SK-N-SH (cell line): Measurements from ENCODE around the gene TNFRSF12A. TPM values are rescaled to one million over a fixed set of nuclear protein-coding genes. Genes with fewer than 3 reads are reported as not detected.

ENCODE experiments used
- CTCF ChIA-PET: fragments of 300-600, 350-600 bp; formaldehyde crosslinking; extraction: SDS; loops from one replicate; lab custom pipeline; 2021; lab: Yijun Ruan, JAX
- POLR2A ChIA-PET: fragments of 350-600 bp; sonication (Branson Sonifier 250); formaldehyde crosslinking; extraction: SDS; loops from one replicate; lab custom pipeline; 2020; ENCODE audit warnings: antibody characterized with exemption, inconsistent platforms; lab: Yijun Ruan, JAX
- DNase-seq: peaks from one replicate; pipeline ENCODE4 v3.0.0; 2012
- H2AFZ ChIP-seq: fragments of 200-600 bp; sonication (generic); 2 replicates; pipeline ENCODE4 v1.8.1; 2016; ENCODE audit warnings: antibody characterized with exemption, mild to moderate bottlenecking, low read depth
- H3F3A ChIP-seq: fragments of 200-600 bp; sonication (generic); replicated peaks from 2 replicates; pipeline ENCODE3; 2016; ENCODE audit warnings: antibody characterized with exemption, mild to moderate bottlenecking; ENCODE audit not compliant: insufficient read depth
- H3K27ac ChIP-seq, 2 experiments: fragments of 200-500 bp in 1 of 2; fragments of 200-600 bp in 1 of 2; sonication (Bioruptor generic) in 1 of 2; sonication (generic), shearing (Covaris generic) in 1 of 2; 2 replicates each; pipeline versions ENCODE4 v1.5.1 to v1.6.1; 2014 to 2016; ENCODE audit warnings: low read depth in 2 of 2, inconsistent platforms in 1 of 2, low read length in 1 of 2, mild to moderate bottlenecking in 1 of 2, mixed read lengths in 1 of 2
- H3K27me3 ChIP-seq: fragments of 200-600 bp; sonication (generic), shearing (Covaris generic); 2 replicates; pipeline ENCODE4 v1.6.1; 2016; ENCODE audit warnings: mixed run types; ENCODE audit not compliant: insufficient read depth
- H3K36me3 ChIP-seq, 2 experiments: fragments of 200-500 bp in 1 of 2; fragments of 200-600 bp in 1 of 2; sonication (Bioruptor generic) in 1 of 2; sonication (generic) in 1 of 2; replicated peaks in 1 of 2; 2 replicates each; pipeline versions ENCODE3 to v1.5.1; 2014 to 2016; ENCODE audit warnings: low read length in 1 of 2, mild to moderate bottlenecking in 1 of 2; ENCODE audit not compliant: insufficient read depth in 2 of 2, control insufficient read depth in 1 of 2
- H3K4me1 ChIP-seq, 2 experiments: fragments of 200-500 bp in 1 of 2; fragments of 200-600 bp in 1 of 2; sonication (Bioruptor generic) in 1 of 2; sonication (generic), shearing (Covaris generic) in 1 of 2; 2 replicates each; pipeline versions ENCODE4 v1.5.1 to v1.6.1; 2014 to 2016; ENCODE audit warnings: low read depth in 1 of 2, low read length in 1 of 2, mixed run types in 1 of 2; ENCODE audit not compliant: insufficient read depth in 2 of 2, control insufficient read depth in 1 of 2
- H3K4me2 ChIP-seq: fragments of 200-600 bp; sonication (generic), shearing (Covaris generic); 2 replicates; pipeline ENCODE4 v1.6.1; 2017; ENCODE audit warnings: mixed run types
- H3K4me3 ChIP-seq, 2 experiments: fragments of 200-500 bp in 1 of 2; fragments of 200-600 bp in 1 of 2; sonication (Bioruptor generic) in 1 of 2; sonication (generic), shearing (Covaris generic) in 1 of 2; 2 replicates each; pipeline versions ENCODE4 v1.5.1 to v1.8.1; 2014 to 2016; ENCODE audit warnings: low read depth in 2 of 2, inconsistent platforms in 1 of 2, low read length in 1 of 2, mild to moderate bottlenecking in 1 of 2, mixed read lengths in 1 of 2, moderate library complexity in 1 of 2
- H3K79me2 ChIP-seq: fragments of 200-600 bp; sonication (generic); 2 replicates; pipeline ENCODE4 v1.8.1; 2017; ENCODE audit warnings: mild to moderate bottlenecking; ENCODE audit not compliant: insufficient read depth
- H3K9ac ChIP-seq: fragments of 200-600 bp; sonication (generic); 2 replicates; pipeline ENCODE4 v1.6.1; 2017; ENCODE audit warnings: mixed run types
- H3K9me2 ChIP-seq: fragments of 200-600 bp; sonication (generic); 2 replicates; pipeline ENCODE4 v1.6.1; 2017; ENCODE audit warnings: mixed run types
- H3K9me3 ChIP-seq: fragments of 200-600 bp; sonication (generic); 2 replicates; pipeline ENCODE4 v1.6.1; 2017; ENCODE audit warnings: mixed run types, mild to moderate bottlenecking, moderate library complexity
- H4K20me1 ChIP-seq: fragments of 200-600 bp; sonication (generic); 2 replicates; pipeline ENCODE4 v1.6.1; 2017; ENCODE audit warnings: mild to moderate bottlenecking, mixed run types; ENCODE audit not compliant: insufficient read depth
- CHD2 ChIP-seq: fragments of 150-350 bp; IDR thresholded peaks from 2 replicates; pipeline ENCODE4 v1.6.1; 2018; ENCODE audit warnings: low read length; ENCODE audit not compliant: partially characterized antibody
- ELF1 ChIP-seq: IDR thresholded peaks from 2 replicates; pipeline ENCODE4 v1.4.0; 2012
- EZH2phosphoT487 ChIP-seq: fragments of 200-600 bp; sonication (generic); IDR thresholded peaks from 2 replicates; pipeline ENCODE4 v1.6.1; 2017; ENCODE audit warnings: low read depth, mixed run types, mild to moderate bottlenecking, antibody characterized with exemption, moderate library complexity, borderline replicate concordance
- FOXJ3 ChIP-seq: sonication (generic); formaldehyde crosslinking; IDR thresholded peaks from 2 replicates; pipeline ENCODE4 v1.5.1; 2020; ENCODE audit warnings: mild to moderate bottlenecking, missing genetic modification reagents
- GABPA ChIP-seq: IDR thresholded peaks from 2 replicates; pipeline ENCODE4 v1.4.0; 2012; ENCODE audit warnings: low read depth, mild to moderate bottlenecking
- GATA2 ChIP-seq: sonication (generic); formaldehyde crosslinking; IDR thresholded peaks from 2 replicates; pipeline ENCODE4 v1.5.0; 2020; ENCODE audit warnings: mild to moderate bottlenecking, missing genetic modification reagents
- IRF3 ChIP-seq: fragments of 150-350 bp; IDR thresholded peaks from 2 replicates; pipeline ENCODE4 v1.6.1; 2016; ENCODE audit warnings: mild to moderate bottlenecking, low read depth, low read length
- JUND ChIP-seq: IDR thresholded peaks from 2 replicates; pipeline ENCODE4 v1.4.0; 2012
- MAX ChIP-seq: IDR thresholded peaks from 2 replicates; pipeline ENCODE4 v1.4.0; 2012; ENCODE audit warnings: low read depth
- MXI1 ChIP-seq: IDR thresholded peaks from 2 replicates; pipeline ENCODE4 v1.6.1; 2012; ENCODE audit warnings: mild to moderate bottlenecking, low read depth, low read length, improper control_type of control experiment
- NFIC ChIP-seq: IDR thresholded peaks from 2 replicates; pipeline ENCODE4 v1.4.0; 2012; ENCODE audit warnings: borderline replicate concordance
- NRF1 ChIP-seq: IDR thresholded peaks from 2 replicates; pipeline ENCODE4 v1.6.1; 2012; ENCODE audit warnings: low read depth, mild to moderate bottlenecking, low read length
- POLR2AphosphoS5 ChIP-seq: IDR thresholded peaks from 2 replicates; pipeline ENCODE4 v1.6.1; 2012; ENCODE audit warnings: low read depth, low read length
- RCOR1 ChIP-seq: fragments of 150-350 bp; IDR thresholded peaks from 2 replicates; pipeline ENCODE4 v1.6.1; 2017; ENCODE audit warnings: antibody characterized with exemption, low read length
- RXRA ChIP-seq: IDR thresholded peaks from 2 replicates; pipeline ENCODE4 v1.4.0; 2012; ENCODE audit warnings: low read depth, mild to moderate bottlenecking, borderline replicate concordance
- SIN3A ChIP-seq: IDR thresholded peaks from 2 replicates; pipeline ENCODE4 v1.6.1; 2012; ENCODE audit warnings: low read depth, mild to moderate bottlenecking, low read length, moderate library complexity, borderline replicate concordance
- SMC3 ChIP-seq: IDR thresholded peaks from 2 replicates; pipeline ENCODE4 v1.6.1; 2012; ENCODE audit warnings: low read depth, low read length, improper control_type of control experiment
- USF1 ChIP-seq: IDR thresholded peaks from 2 replicates; pipeline ENCODE4 v1.4.0; 2012; ENCODE audit warnings: low read depth, borderline replicate concordance
- USF2 ChIP-seq: fragments of 150-350 bp; IDR thresholded peaks from 2 replicates; pipeline ENCODE4 v1.6.1; 2017; ENCODE audit warnings: antibody characterized with exemption, low read length, low read depth, borderline replicate concordance
- YY1 ChIP-seq: IDR thresholded peaks from 2 replicates; pipeline ENCODE4 v1.4.0; 2012; ENCODE audit warnings: low read depth, mild to moderate bottlenecking
- ZBTB33 ChIP-seq: IDR thresholded peaks from 2 replicates; pipeline ENCODE4 v1.4.0; 2012; ENCODE audit warnings: low read depth, borderline replicate concordance
- WGBS: methylation state at CpG from one replicate; pipeline ENCODE4 v1.1.6; 2017; ENCODE audit warnings: low lambda C conversion rate; 5-methylcytosine and 5-hydroxymethylcytosine counted together
- polyA plus RNA-seq, 3 experiments: library from polyadenylated mRNA; depleted of rRNA; stranded (reverse); fragments of >200 nt; gene quantifications; 2 replicates each; pipeline ENCODE4 v1.2.3, GENCODE V29; 2012

The TNFRSF12A gene
- polyA plus RNA-seq, 1 of the 3 experiments (the other 2 are of a cell fraction), result 374 TPM

GRCh38 chr16:2992383-2993081 lies 27.6 kb upstream of the TNFRSF12A start:
- Histone ChIP-seq H3K79me2 (no peaks in the 10 kb centered on the region), H3K36me3 (no peaks in the 10 kb centered on the region), H3K4me3 (no peak overlapping the region), H3K27me3 (no peaks in the 10 kb centered on the region), H3F3A (no peaks in the 10 kb centered on the region), H3K27ac (no peak overlapping the region), H3K4me2 (no peak overlapping the region), H3K9ac (no peak overlapping the region), H2AFZ (no peak overlapping the region), H4K20me1 (no peaks in the 10 kb centered on the region), H3K9me3 (no peaks in the 10 kb centered on the region), H3K4me1 (no peaks in the 10 kb centered on the region), H3K9me2 (no peaks in the 10 kb centered on the region)
- no peak for TF ChIP-seq EZH2phosphoT487
- no peak for TF ChIP-seq YY1
- no peak for TF ChIP-seq GATA2
- TF ChIP-seq GABPA, result no peak
- no peak for TF ChIP-seq RXRA
- TF ChIP-seq MXI1, result no peak
- TF ChIP-seq SIN3A, result no peak
- no peak for TF ChIP-seq JUND
- TF ChIP-seq NRF1, result no peak
- TF ChIP-seq FOXJ3 (CRISPR knock-in tag), result no peak
- TF ChIP-seq CHD2, result no peak
- TF ChIP-seq POLR2AphosphoS5, result no peak
- TF ChIP-seq USF1, result no peak
- TF ChIP-seq NFIC, result no peak
- TF ChIP-seq SMC3, result no peak
- TF ChIP-seq ELF1, result no peak
- ChIA-PET CTCF (interaction anchor here (1.0 to 1.3 kb wide), 4 partner anchors 8 to 30 kb away, joined by 3 to 7 read pairs (median 4); partner anchors contain the start of gene PAQR4), POLR2A (no interaction called here)
- DNase-seq, result no peak
- 84% methylated on average over 13 of the region's 14 CpGs for WGBS

GRCh38 chr16:2996298-2996697 lies 23.9 kb upstream of the TNFRSF12A start:
- WGBS, result 83% methylated on average over 8 of the region's 13 CpGs
- Histone ChIP-seq H3K27ac (no peak overlapping the region), H3F3A (no peaks in the 10 kb centered on the region), H3K79me2 (no peaks in the 10 kb centered on the region), H3K9ac (no peak overlapping the region), H3K4me3 (no peak overlapping the region), H4K20me1 (no peaks in the 10 kb centered on the region), H3K9me3 (no peaks in the 10 kb centered on the region), H3K36me3 (no peaks in the 10 kb centered on the region), H3K9me2 (no peaks in the 10 kb centered on the region), H2AFZ (no peak overlapping the region), H3K27me3 (no peaks in the 10 kb centered on the region), H3K4me1 (no peaks in the 10 kb centered on the region), H3K4me2 (no peak overlapping the region)
- CTCF ChIA-PET, result interaction anchor here (1.0 to 4.7 kb wide), 3 partner anchors 12 to 62 kb away, joined by 3 to 18 read pairs (median 3); no protein-coding TSS in a partner anchor
- TF ChIP-seq SIN3A (no peak), MAX (no peak), GABPA (no peak), ZBTB33 (no peak), IRF3 (no peak), YY1 (no peak), USF2 (no peak), RCOR1 (no peak), USF1 (no peak), EZH2phosphoT487 (no peak)
- DNase-seq, result no peak
- POLR2A ChIA-PET, result no interaction called here
